Prostate gland (tissue), 2 donors: Measurements from ENCODE around the gene CCNDBP1. TPM values are rescaled to one million over a fixed set of nuclear protein-coding genes. Genes with fewer than 3 reads are reported as not detected.
"Not testable (repeated sequence)": the region's sequence is repeated elsewhere in the genome, so short reads cannot be mapped to it uniquely, and the experiment has no call there.

ENCODE experiments used
- DNase-seq: peaks from one replicate; pipeline ENCODE4 v3.0.0-alpha.2; 2019; ENCODE audit warnings: low spot score
- H3K27ac ChIP-seq, 2 donors: fragments of 200-600 bp; sonication (generic); 2 replicates each; pipeline ENCODE4 v1.5.1; 2017 to 2019
- H3K27me3 ChIP-seq: fragments of 200-600 bp; sonication (generic); replicated peaks from 2 replicates; pipeline ENCODE4 v1.5.1; 2019; ENCODE audit not compliant: insufficient read depth
- H3K36me3 ChIP-seq, 2 donors: fragments of 200-600 bp; sonication (generic); 1 replicate in 1 of 2; 2 replicates in 1 of 2; pipeline versions ENCODE4 v1.5.1 to v1.8.1; 2017 to 2019
- H3K4me1 ChIP-seq: fragments of 200-600 bp; sonication (generic); replicated peaks from 2 replicates; pipeline ENCODE4 v1.5.1; 2019
- H3K4me3 ChIP-seq, 2 donors: fragments of 200-600 bp; sonication (generic); 2 replicates each; pipeline ENCODE4 v1.5.1; 2017 to 2019
- H3K9me3 ChIP-seq: fragments of 200-600 bp; sonication (generic); 2 replicates; pipeline ENCODE4 v1.5.1; 2017
- POLR2A ChIP-seq: fragments of 450-650 bp; IDR thresholded peaks from one replicate; pipeline ENCODE4 v1.6.1; 2016; ENCODE audit warnings: antibody characterized with exemption, mild to moderate bottlenecking
- POLR2AphosphoS5 ChIP-seq: sonication (generic); formaldehyde crosslinking; IDR thresholded peaks from one replicate; pipeline ENCODE4 v1.6.1; 2017; ENCODE audit warnings: antibody characterized with exemption
- WGBS: methylation state at CpG from one replicate; pipeline ENCODE4 v1.1.5; 2018; 5-methylcytosine and 5-hydroxymethylcytosine counted together
- intact Hi-C: fragments of 100-400 bp; cut with DNase I; formaldehyde crosslinking; loops from one replicate; pipeline ENCODE4 v1.14.2; 2022
- total RNA-seq, 2 donors: library from RNA; depleted of rRNA; stranded (reverse); fragments of >200 nt; gene quantifications; one replicate each; pipeline ENCODE4 v1.1.0, GENCODE V29; 2016
- TF ChIP-seq, protein P1 (sequence below), 4 experiments: fragments of 200-600 bp in 2 of 4; fragments of 450-650 bp in 2 of 4; sonication (generic) in 2 of 4; IDR thresholded peaks; 1 replicate in 3 of 4; 2 replicates in 1 of 4; pipeline ENCODE4 v1.5.1; 2016 to 2019; ENCODE audit warnings: antibody characterized with exemption in 4 of 4, mild to moderate bottlenecking in 2 of 4, moderate library complexity in 2 of 4

The CCNDBP1 gene
- total RNA-seq, 2 donors from 2014 or later = 63.6 to 91.9 TPM

DNA sequence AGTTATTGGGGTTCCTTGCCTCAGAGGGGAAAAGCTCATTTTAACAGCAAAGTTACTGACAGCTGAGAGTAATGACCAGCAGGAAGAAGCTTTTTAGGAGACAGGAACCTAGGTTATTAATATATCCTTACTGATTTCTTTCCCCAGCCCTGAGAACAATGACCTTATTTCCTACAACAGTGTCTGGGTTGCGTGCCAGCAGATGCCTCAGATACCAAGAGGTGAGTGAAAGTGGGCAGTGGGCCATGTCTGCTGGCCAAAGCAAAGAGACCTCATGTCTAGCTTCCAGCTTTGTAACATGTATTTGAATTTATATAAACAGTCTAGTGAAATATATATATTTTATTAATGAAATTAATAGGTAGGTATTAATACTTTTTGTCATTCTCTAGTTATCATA is 5.0 kb downstream of the CCNDBP1 start:
- DNase-seq = peak; percentile 63
- 52% methylated on average over 1 of the region's 1 CpG for WGBS
- intact Hi-C loops = no loop called here
- Histone ChIP-seq H3K36me3 (peaks cover 0 to 2% of the 10 kb centered on the region in 2 donors), H3K27me3 (no peaks in the 10 kb centered on the region), H3K4me1 (peaks cover 10% of the 10 kb centered on the region), H3K27ac (no peak overlapping the region), H3K9me3 (no peaks in the 10 kb centered on the region), H3K4me3 (no peak overlapping the region)
- TF ChIP-seq POLR2A (no peak), POLR2AphosphoS5 (peak; percentile 9)

GRCh38 chr15:43193710-43194109 is 8.5 kb downstream of the CCNDBP1 start:
- no peak overlapping the region for H3K4me3 ChIP-seq
- no peak for DNase-seq
- H3K9me3 ChIP-seq = no peaks in the 10 kb centered on the region
- H3K36me3 ChIP-seq = peaks cover 0 to 2% of the 10 kb centered on the region in 2 donors
- TF ChIP-seq POLR2A (no peak), POLR2AphosphoS5 (no peak)
- TF ChIP-seq, protein P1, sequence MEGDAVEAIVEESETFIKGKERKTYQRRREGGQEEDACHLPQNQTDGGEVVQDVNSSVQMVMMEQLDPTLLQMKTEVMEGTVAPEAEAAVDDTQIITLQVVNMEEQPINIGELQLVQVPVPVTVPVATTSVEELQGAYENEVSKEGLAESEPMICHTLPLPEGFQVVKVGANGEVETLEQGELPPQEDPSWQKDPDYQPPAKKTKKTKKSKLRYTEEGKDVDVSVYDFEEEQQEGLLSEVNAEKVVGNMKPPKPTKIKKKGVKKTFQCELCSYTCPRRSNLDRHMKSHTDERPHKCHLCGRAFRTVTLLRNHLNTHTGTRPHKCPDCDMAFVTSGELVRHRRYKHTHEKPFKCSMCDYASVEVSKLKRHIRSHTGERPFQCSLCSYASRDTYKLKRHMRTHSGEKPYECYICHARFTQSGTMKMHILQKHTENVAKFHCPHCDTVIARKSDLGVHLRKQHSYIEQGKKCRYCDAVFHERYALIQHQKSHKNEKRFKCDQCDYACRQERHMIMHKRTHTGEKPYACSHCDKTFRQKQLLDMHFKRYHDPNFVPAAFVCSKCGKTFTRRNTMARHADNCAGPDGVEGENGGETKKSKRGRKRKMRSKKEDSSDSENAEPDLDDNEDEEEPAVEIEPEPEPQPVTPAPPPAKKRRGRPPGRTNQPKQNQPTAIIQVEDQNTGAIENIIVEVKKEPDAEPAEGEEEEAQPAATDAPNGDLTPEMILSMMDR (IDR thresholded peaks at IDR 0.05) = no peak
- WGBS = 97% methylated on average over 2 of the region's 2 CpGs
- no peak overlapping the region for H3K27ac ChIP-seq
- no peaks in the 10 kb centered on the region for H3K27me3 ChIP-seq
- intact Hi-C loops = no loop called here
- H3K4me1 ChIP-seq = peaks cover 4% of the 10 kb centered on the region

GRCh38 chr15:43194795-43195194 is 9.6 kb downstream of the CCNDBP1 start:
- H3K27ac ChIP-seq = no peak overlapping the region
- TF ChIP-seq POLR2AphosphoS5 (no peak), POLR2A (no peak)
- no peaks in the 10 kb centered on the region for H3K27me3 ChIP-seq
- no peak for DNase-seq
- WGBS = 89% methylated on average over 2 of the region's 2 CpGs
- peaks cover 4% of the 10 kb centered on the region for H3K4me1 ChIP-seq
- H3K4me3 ChIP-seq = no peak overlapping the region
- peaks cover 0 to 2% of the 10 kb centered on the region in 2 donors for H3K36me3 ChIP-seq
- intact Hi-C loops = no loop called here
- H3K9me3 ChIP-seq = no peaks in the 10 kb centered on the region

- TF ChIP-seq, protein P1 (IDR thresholded peaks at IDR 0.05) = no peak
- no peak for TF ChIP-seq POLR2A
- TF ChIP-seq POLR2AphosphoS5 = no peak
- intact Hi-C loops = no loop called here
- H3K27me3 ChIP-seq = no peaks in the 10 kb centered on the region
- H3K9me3 ChIP-seq = no peaks in the 10 kb centered on the region
- no peak overlapping the region for H3K4me3 ChIP-seq
- no peaks in the 10 kb centered on the region for H3K4me1 ChIP-seq
- peaks cover 0 to 2% of the 10 kb centered on the region in 2 donors for H3K36me3 ChIP-seq
- WGBS = 85% methylated on average over 10 of the region's 10 CpGs
- no peak for DNase-seq
- no peak overlapping the region for H3K27ac ChIP-seq
Observed at GRCh38 chr15:43196760-43197548, 11.8 kb downstream of the CCNDBP1 start.

DNA sequence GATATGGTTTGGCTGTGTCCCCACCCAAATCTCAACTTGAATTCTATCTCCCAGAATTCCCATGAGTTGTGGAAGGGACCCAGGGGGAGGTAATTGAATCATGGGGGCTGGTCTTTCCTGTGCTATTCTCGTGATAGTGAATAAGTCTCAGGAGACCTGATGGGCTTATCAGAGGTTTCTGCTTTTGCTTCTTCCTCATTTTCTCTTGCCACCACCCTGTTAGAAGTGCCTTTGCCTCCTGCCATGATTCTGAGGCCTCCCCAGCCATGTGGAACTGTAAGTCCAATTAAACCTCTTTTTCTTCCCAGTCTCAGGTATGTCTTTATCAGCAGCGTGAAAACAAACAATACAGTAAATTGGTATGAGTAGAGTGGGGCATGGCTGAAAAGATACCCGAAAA is 12.6 kb downstream of the CCNDBP1 start:
- 94% methylated on average over 3 of the region's 3 CpGs for WGBS
- H3K4me3 ChIP-seq, H3K27ac ChIP-seq, intact Hi-C loops, H3K36me3 ChIP-seq, H3K4me1 ChIP-seq, H3K27me3 ChIP-seq, H3K9me3 ChIP-seq, DNase-seq: not testable (repeated sequence)

DNA sequence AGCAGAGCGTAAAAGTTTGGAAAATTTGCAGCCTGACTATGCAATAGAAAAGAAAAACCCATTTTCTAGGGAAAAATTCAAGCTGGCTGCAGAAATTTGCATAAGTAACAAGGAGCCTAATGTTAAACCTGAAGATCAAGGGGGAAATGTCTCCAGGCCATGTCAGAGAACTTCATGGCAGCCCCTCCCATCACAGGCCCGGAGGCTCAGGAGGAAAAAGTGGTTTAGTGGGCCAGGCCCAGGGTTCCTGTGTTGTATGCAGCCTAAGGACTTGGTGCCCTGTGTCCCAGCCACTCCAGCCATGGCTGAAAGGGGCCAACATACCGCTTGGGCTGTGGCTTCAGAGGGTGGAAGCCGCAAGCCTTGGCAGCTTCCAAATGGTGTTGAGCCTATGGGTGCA is 13.4 kb downstream of the CCNDBP1 start:
- H3K4me3 ChIP-seq, DNase-seq, H3K4me1 ChIP-seq, H3K9me3 ChIP-seq, H3K27me3 ChIP-seq, H3K27ac ChIP-seq, H3K36me3 ChIP-seq, intact Hi-C loops: not testable (repeated sequence)
- WGBS = 95% methylated on average over 4 of the region's 4 CpGs

- Histone ChIP-seq H3K4me1 (no peaks in the 10 kb centered on the region), H3K27me3 (no peaks in the 10 kb centered on the region), H3K36me3 (no peaks in the 10 kb centered on the region), H3K4me3 (no peak overlapping the region), H3K27ac (no peak overlapping the region), H3K9me3 (no peaks in the 10 kb centered on the region)
- intact Hi-C loops = no loop called here
- 100% methylated on average over 3 of the region's 3 CpGs for whole genome bisulfite sequencing
- no peak for TF ChIP-seq POLR2AphosphoS5
- DNase-seq = no peak
Observed at GRCh38 chr15:43198992-43199391, 13.8 kb downstream of the CCNDBP1 start.
